Measurements from ENCODE around the gene NR2C2. TPM values are rescaled to one million over a fixed set of nuclear protein-coding genes. Genes with fewer than 3 reads are reported as not detected.
A peak's percentile ranks its signal among the peaks of the same experiment; 100 is the strongest.

Gene NR2C2
- total and polyA plus RNA-seq, 9 of the 15 experiments (the other 6 are each of a cell fraction or from before 2014, with no cell fraction given), result 6.1 to 33.0 (median 14.6) TPM

GRCh38 chr3:15056676-15057404, 109.5 kb downstream of the NR2C2 start (continued):
- no peak for TF ChIP-seq PTBP1 (IDR thresholded peaks at IDR 0.05; ENCODE audit: low read depth, low read length)
- TF ChIP-seq POLR2G (IDR thresholded peaks at IDR 0.05; ENCODE audit: low read depth, low read length), result peak; percentile 51
- no peak for TF ChIP-seq TRIM24 (IDR thresholded peaks at IDR 0.05)
- no peak for TF ChIP-seq FOXK1 (CRISPR knock-in tag; IDR thresholded peaks at IDR 0.05; ENCODE audit: borderline replicate concordance)
- no peak for TF ChIP-seq BCOR (IDR thresholded peaks at IDR 0.05)
- no peak for TF ChIP-seq MCM2 (IDR thresholded peaks at IDR 0.05; ENCODE audit: low read depth)
- no peak for TF ChIP-seq ZC3H4 (CRISPR knock-in tag; IDR thresholded peaks at IDR 0.05; ENCODE audit: borderline replicate concordance)
- TF ChIP-seq ZNF280A (IDR thresholded peaks at IDR 0.05; ENCODE audit: low read depth, partially characterized antibody), result no peak
- TF ChIP-seq MECOM (CRISPR knock-in tag; IDR thresholded peaks at IDR 0.05), result no peak

GRCh38 chr3:15060029-15060428, 112.6 kb downstream of the NR2C2 start:
- ChIA-PET CTCF (ENCODE audit: low intra/inter-chr PET ratio) (no interaction called here), POLR2A (interaction anchor here (0.6 to 1.2 kb wide), 3 partner anchors 9 to 39 kb away, joined by 3 to 4 read pairs (median 4); no protein-coding TSS in a partner anchor)
- Histone ChIP-seq H3K4me1 (replicated peaks in 1 of 2; ENCODE audit: control insufficient read depth in 2 of 2, insufficient read depth in 2 of 2, low read length in 2 of 2) (peaks cover 20 to 30% of the 10 kb centered on the region in 2 experiments; a peak in 4 of 5 replicates), H3K9me3 (replicated peaks; ENCODE audit: control insufficient read depth, insufficient read depth, low read depth, low read length) (no peaks in the 10 kb centered on the region; the same call in 1 of the 2 replicates), H3K9me1 (ENCODE audit: control insufficient read depth, insufficient read depth, low read length) (peaks cover 11% of the 10 kb centered on the region), H2AFZ (ENCODE audit: low read depth, low read length) (no peak overlapping the region), H3K4me2 (ENCODE audit: insufficient read depth, low read length) (no peak overlapping the region), H3K27me3 (ENCODE audit: control insufficient read depth in 2 of 2, insufficient read depth in 2 of 2, low read length in 2 of 2) (no peaks in the 10 kb centered on the region), H4K20me1 (replicated peaks; ENCODE audit: control insufficient read depth, insufficient read depth, low read length) (peaks cover 21% of the 10 kb centered on the region), H3K4me3 (no peak overlapping the region), H3K79me2 (ENCODE audit: control insufficient read depth, insufficient read depth, low read length) (peaks cover 79% of the 10 kb centered on the region), H3K9ac (ENCODE audit: insufficient read depth in 1 of 2, low read depth in 2 of 2, low read length in 2 of 2) (no peak overlapping the region), H3K27ac (ENCODE audit: extremely low read depth, low read depth, low read length) (no peak overlapping the region), H3K36me3 (ENCODE audit: control insufficient read depth, insufficient read depth, low read length) (peaks cover 67% of the 10 kb centered on the region)
- BruUV-seq (replicated peaks), result no TSS peak
- intact Hi-C loops (cut with micrococcal nuclease) (no loop called here), in situ Hi-C loops (cut with MboI) (no loop called here)
- DNase-seq (ENCODE audit: extremely low read depth in 1 of 4, low spot score in 3 of 4) (no peak), ATAC-seq (no peak), FAIRE-seq (no peak)
- TF ChIP-seq FOXA1 (IDR thresholded peaks at IDR 0.05; ENCODE audit: borderline replicate concordance) (no peak), MAFK (IDR thresholded peaks at IDR 0.05; ENCODE audit: low read length) (no peak), ARNT (IDR thresholded peaks at IDR 0.05) (no peak), FOXJ3 (CRISPR knock-in tag; IDR thresholded peaks at IDR 0.05) (no peak), ZNF584 (CRISPR knock-in tag; IDR thresholded peaks at IDR 0.05; ENCODE audit: low read depth) (no peak), SAFB2 (IDR thresholded peaks at IDR 0.05; ENCODE audit: borderline replicate concordance, low read depth, low read length, severe bottlenecking) (no peak), KLF6 (CRISPR knock-in tag; IDR thresholded peaks at IDR 0.05; ENCODE audit: borderline replicate concordance) (no peak), ZFX (CRISPR knock-in tag; IDR thresholded peaks at IDR 0.05) (no peak), SMARCB1 (IDR thresholded peaks at IDR 0.05; ENCODE audit: insufficient read length, low read depth) (no peak), SMAD1 (IDR thresholded peaks at IDR 0.05; ENCODE audit: low read depth, low read length, partially characterized antibody) (no peak), CBX2 (IDR thresholded peaks at IDR 0.05; ENCODE audit: insufficient read depth, low read length, poor library complexity, severe bottlenecking) (no peak)
- 91% methylated on average over 3 of the region's 3 CpGs for WGBS (ENCODE audit: insufficient coverage, low coverage, missing lambda C conversion rate)
